GM15510 (cell line): ENCODE results near the gene SLC27A1.

ENCODE experiments used
- POLR2A ChIP-seq: IDR thresholded peaks from 3 replicates; pipeline ENCODE4 v1.6.1; 2011; ENCODE audit warnings: borderline replicate concordance; ENCODE audit not compliant: insufficient read length; ENCODE audit errors: extremely low read depth

Gene SLC27A1

DNA sequence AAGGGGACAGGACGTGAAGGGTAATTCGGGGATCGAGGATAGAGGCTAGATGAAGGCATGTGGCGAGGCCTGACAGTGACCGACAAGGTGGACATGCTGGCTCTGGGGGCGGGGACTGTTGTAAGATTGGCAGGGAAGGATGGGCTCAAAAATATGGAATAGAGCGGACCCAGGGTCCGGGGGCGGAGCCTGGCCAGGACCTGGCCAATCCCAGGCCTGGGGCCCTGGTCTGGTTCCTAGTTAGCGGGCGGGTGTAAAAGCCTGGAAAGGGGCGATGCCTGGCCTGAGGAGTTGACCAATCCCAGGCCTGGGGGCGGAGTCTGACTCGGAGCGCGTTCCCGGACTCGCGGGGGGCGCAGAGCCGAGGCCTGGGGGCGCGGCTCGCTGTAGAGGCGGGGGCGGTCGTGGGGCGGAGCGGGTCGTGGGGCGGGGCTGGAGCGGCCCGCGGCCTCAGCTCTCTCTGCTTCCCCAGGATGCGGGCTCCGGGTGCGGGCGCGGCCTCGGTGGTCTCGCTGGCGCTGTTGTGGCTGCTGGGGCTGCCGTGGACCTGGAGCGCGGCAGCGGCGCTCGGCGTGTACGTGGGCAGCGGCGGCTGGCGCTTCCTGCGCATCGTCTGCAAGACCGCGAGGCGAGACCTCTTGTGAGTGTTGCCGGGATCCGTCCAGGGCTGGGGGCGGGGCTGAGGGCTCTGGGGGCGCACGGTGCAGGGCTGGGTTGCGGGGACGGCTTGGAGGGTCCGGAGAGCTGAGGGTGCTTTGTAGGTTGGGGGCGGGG lies at the start of gene SLC27A1:
Gene SLC27A1, plus strand, starts transcription at position 457 of the 774 bp plus-strand sequence. Its CDS starts 17 bp downstream, at position 474.
- TF ChIP-seq POLR2A: peak; percentile 35

DNA sequence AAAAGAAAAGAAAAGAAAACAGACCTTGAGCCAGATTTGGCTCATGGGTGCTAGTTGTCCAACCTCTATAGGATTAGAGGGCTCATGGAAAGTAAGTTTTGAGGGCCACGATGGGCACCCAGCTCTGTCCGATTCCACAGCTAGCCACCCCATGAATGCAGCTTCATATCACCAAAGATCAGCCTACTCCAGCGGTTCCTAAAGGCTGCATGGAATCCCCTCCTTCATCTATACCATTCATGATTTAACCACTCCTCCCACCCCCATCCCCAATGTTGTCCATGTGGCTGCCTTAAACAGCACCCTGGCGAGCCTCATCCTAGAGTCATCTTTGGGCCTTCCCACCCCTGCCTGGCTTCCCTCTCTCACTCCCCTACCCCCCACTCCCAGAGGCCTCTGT lies 48.4 kb upstream of the SLC27A1 start:
- TF ChIP-seq POLR2A: no peak

DNA sequence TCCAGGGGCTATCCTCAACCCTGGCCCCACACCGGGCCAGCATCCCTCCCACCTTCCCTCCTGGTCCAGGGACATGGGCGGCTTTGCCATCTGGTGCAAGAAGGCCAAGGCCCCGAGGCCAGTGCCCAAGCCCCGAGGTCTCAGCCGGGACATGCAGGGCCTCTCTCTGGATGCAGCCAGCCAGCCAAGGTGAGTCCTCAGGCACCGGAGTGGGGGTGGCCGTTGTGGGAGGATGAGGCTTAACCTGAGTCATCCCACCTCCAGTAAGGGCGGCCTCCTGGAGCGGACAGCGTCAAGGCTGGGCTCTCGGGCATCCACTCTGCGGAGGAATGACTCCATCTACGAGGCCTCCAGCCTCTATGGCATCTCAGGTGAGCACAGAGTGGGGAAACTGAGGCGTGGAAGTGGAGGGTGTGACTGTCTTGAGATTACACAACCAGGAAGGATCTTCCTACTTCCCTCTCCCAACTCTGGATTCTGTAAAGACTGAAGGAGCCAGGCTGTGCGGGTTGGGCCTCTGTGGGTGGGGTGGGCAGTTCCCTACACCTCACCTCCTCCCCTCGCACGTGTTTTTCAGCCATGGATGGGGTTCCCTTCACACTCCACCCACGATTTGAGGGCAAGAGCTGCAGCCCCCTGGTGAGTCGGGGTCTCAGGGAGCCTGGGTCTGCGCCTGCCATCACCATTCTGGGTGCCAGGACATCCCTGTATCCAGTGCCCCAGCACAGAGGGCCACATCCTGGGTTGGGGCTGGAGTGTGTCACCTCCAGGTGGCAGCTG lies 46.7 kb upstream of the SLC27A1 start:
- no peak for TF ChIP-seq POLR2A

DNA sequence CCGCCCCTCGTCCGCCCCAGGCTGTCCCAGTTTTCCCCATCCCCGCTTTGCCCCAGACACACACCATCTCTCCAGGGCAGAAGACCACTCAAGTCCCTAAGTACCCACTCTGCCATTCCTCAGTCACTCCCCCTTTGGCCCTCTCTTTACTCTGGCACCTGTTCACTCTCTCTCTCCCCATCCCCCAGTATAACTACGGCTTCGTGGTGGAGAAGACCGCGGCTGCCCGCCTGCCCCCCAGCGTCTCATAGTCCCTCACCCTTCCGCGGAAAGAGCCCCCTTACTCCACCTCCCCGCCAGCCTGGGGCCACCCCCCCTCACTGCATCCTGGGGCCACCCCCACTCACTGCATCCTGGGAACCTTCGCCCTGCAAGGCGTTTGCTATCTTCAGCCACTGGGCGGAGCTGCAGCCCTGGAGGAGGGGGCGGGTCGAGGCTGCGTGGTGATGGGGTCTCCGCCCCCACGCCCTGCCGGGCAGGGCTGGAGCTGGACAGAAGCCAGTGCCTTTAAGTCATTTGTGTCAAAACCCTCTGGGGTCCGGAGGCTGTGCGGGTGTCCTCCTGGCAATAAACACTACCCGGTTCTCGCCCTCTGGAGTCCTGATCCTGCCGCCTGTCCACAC lies 45.5 kb upstream of the SLC27A1 start:
- TF ChIP-seq POLR2A: no peak

DNA sequence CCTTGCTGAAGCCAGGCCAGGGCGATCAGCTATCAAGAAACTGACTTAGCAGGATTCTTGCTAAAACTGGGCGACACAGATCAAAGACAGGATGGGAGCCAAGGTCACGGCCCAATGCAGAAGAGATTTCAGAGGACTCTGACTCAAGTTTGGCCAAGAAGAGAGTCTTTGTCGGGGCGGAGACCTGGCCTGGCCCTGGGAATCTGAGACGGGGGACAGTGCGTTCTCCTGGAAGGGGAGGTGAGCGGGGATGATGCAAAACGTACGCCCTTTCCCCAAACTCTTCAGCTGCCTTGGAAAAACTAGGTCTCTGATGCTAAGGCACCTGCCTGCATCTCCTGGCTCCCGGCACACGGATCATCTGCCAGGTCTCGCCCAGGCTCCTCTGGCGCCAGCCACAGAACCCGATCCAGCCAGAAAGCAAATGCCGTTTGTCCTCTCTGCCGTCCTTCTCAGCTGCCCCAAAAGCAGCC lies 40.6 kb upstream of the SLC27A1 start:
- TF ChIP-seq POLR2A: no peak

DNA sequence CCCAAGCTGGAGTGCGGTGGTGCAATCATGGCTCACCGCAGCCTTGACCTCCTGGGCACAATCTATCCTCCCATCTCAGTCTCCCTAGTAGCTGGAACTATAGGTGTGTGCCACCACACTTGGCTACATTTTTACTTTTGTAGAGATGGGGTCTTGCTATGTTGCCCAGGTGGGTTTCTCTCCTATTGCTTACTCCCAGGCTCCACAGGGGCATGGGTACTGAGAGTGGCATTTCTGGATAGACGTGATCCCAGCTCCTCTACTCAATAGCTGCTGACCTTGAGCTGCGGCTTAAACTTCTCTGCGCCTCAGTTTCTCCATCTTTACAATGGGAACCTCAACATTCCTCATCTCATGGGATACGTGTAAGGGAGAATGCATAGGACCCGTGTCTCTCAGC lies 38.9 kb upstream of the SLC27A1 start:
- TF ChIP-seq POLR2A: no peak

DNA sequence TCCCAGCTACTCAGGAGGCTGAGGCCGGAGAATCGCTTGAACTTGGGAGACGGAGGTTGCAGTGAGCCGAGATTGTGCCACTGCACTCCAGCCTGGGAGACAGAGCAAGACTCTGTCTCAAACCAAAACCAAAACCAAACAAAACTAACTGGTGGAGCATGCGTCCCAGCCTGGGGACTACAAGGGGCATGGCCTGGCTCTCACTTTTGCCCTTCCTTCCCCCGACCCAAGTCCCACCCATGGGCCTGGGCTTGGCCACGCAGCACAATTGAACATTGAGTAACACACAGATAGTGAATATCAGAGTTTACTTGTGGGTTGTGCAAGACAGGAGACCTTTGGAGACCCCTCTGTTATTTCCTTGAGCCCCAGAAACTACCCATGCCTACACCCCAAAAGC lies 35.1 kb upstream of the SLC27A1 start:
- TF ChIP-seq POLR2A: no peak

DNA sequence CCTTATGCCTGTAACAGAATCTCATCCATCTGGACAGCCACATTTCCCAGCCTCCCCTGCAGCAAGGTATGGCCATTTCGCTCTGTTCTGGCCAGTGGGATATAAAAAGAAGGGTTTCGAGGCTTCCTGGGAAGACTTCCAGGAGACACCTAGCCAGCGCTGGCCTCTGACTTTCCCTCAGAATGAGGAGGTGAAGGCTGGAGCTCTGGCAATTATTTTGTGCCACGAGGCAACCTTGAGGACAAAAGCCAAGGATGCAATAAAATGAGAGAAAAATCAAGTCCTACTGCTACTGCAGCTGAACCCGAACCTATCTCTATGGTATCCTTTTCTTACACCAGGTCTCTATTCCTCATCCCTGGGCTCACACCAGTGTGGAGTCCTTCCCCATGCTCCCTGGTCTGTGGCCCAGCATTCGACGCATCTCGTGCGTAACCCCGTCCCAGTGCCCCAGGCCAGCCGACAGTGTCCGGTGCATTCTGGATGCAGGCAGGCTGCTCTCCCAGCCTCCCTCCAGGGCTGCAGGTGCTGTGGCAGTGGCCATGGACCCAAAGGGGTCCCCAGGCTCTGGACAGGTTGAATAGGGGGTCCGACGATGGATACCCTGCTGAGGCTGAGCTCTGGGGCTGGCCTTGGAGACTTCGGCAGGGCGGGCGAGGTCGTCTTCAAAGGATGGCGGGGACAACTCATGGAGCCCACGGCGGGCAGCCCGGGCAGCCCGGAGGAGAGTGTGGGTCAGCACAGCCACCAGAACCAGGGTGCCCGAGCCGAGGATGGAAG lies 34.0 kb upstream of the SLC27A1 start:
- no peak for TF ChIP-seq POLR2A

DNA sequence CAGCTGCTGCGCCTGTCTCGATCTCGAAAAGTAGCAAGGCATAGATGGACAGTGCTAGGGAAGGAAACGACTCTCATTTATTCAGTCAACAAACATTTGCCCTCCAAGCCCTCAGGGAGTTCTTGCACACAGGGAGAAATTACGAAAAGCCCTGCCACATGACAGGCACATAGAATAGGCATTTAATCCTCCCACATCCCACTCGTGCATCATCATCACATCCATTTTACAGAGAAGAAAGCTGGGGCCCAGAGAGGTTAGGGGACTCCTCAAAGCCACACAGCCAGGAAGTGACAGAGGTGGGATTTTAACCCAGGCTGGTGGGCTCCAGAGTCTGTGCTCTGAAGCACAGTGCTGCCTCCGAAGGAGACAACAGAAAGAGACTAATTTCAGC lies 33.5 kb upstream of the SLC27A1 start:
- TF ChIP-seq POLR2A: no peak

DNA sequence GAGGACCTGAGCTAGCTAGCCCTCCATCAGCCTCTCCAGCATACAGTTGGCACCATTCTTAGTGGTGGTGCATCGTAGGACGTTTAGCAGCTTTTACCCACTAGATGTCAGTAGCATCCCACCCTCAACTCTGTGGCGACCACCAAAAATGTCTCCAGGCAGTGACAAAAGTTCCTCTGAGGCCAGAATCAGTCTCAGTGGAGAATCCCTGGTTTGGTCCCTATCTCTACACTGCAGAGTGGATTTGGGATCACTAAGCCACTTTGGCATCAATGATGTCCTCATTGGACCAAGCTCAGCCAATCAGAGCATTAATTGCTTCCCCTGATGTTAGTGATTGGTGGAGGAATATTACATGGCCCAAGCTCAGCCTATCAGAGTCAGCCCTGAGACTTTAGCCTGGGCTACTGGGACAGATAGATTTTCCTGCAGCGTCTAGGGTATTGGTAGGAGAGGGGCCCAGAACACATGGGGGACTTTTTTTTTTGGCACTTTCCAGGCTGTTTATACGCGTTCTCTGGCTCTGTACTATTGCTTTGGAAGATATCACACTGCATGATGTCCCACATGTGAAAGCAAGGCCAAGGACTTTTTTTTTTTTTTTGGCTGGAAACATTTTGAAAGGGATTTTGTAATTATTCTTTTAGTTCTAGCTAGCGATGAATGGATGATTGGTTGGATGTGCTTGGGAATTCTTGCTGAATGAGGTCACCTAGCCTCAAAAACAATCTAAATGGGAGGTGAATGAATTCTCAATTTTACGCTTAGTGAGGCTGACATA lies 28.9 kb upstream of the SLC27A1 start:
- TF ChIP-seq POLR2A: no peak

DNA sequence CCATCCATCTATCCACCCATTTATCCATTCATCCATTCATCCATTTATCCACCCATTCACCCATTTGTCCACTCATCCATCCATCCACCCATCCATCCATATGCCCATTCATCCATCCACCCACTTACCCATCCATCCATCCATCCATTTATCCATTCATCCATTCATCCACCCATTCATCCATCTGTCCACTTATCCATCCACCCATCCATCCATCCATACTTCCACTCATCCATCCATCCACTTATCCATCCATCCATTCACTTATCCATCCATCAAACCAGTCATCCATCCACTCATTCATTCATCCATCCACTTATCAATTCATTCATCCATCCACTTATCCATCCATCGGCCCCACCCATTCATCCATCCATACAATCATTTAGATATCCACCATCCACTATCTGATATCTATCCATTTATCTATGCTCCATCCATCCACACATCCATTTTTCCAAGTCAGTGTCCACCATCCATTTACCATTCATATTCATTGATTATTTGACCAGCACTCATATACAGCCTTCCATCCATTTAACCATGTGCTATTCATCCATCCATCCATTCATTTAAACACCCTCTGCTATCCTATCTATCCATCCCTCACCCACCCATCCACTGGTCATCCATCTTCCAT lies 24.7 kb upstream of the SLC27A1 start:
- TF ChIP-seq POLR2A: no peak

DNA sequence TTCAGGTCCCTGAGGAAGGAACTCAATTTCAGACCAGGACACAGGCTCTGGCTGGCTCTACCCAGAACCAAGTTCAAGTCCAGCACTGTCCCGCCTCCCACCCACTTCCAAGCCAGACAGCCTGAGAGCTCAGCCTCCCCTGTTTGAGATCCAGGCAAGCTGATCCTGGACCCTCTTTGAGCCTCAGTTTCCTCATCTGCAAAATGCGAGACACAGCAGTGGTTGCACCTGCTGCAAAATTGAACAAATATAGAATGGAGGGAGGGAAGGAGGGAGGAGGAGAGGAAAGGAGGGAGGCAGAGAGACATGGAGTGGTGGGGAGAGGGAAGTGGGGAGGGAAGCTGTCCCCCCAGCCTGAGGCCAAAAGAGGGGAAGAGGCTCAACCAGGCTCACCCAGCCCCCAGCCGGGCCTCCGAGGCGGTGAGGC lies 22.6 kb upstream of the SLC27A1 start:
- TF ChIP-seq POLR2A: no peak
